ENCODE results near the gene TNFSF9.

The TNFSF9 gene

DNA sequence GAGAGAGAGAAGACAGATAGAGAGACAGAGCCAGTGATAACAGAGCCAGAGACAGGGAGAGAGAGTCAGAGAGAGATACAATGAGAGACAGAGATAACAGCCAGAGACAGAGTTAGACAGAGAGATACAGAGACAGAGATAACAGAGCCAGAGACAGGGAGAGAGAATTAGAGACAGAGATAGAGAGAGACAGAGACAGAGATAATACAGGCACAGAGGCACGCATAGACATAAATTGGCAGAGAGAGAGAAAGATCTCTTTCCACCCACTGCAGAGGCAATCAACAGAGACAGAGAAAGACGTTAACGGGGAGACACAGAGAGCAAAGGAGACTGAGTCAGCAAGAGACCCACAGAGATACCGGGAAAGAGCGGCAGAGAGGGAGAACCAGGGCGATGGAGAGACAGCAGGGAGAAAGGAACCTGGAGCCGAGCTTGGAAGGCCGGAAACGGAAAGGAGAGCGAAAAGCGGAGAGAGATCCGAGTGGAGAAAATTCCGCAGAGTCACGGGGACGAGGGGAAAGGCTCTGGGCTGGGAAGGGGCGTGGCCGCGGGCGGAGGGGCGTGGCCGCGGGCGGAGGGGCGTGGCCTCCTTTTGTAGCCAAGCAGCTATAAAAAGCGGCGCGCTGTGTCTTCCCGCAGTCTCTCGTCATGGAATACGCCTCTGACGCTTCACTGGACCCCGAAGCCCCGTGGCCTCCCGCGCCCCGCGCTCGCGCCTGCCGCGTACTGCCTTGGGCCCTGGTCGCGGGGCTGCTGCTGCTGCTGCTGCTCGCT, at the start of gene TNFSF9:
Gene TNFSF9, plus strand, starts transcription at position 641 of the 777 bp plus-strand sequence. Its CDS starts 11 bp downstream, at position 652.
- H3K4me3 ChIP-seq (ENCODE audit: low read depth, low read length), result peak within 1 kb of the TSS; percentile 98
- TF ChIP-seq CTCF (IDR thresholded peaks at IDR 0.05; ENCODE audit: insufficient read depth, low read depth, low read length, missing control alignments), result no peak
- peak; percentile 94 for DNase-seq (ENCODE audit: low read depth)

DNA sequence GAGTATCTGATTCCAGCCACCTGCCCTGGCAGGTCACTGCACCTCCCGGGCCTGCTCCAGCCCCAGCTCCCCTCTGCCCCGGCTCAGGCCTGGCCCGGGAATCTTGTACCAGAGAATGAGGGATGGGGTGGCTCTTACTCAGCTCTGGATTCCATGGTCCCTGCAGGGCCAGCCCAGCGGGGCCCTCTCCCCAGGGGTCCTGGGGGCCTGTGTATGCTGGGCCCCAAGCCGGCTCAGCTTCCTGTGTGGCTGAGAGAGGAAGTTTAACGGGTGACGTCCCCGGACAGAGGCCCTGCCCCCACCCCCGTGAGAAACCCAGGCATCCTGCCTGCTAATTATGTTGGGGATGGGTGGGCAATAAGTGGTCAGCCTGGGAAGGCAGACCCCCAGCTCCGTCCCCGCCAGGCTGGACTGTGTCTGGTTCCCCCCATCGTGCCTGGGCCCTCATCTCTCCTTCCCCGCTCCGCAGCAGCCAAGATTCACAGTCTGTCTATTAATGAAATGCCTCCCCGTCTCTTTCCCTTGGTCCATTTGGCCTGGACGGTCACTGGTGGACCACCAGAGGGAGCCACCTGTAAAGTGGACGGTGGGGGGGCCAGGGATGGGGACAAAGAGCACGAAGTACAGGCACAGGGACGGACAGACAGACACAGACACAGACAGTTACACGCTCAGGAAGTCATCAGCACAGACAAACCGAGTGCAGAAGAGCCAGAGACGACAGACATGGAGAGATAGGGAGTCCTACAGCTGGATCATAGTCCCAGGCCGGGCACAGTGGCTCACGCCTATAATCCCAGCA, 49.1 kb upstream of the TNFSF9 start, which contains the start of gene DENND1C:
Gene DENND1C, minus strand, starts transcription at position 247 of the 802 bp plus-strand sequence. Its CDS starts 92 bp downstream, at position 155.
- DNase-seq (ENCODE audit: low read depth), result peak; percentile 87
- peak within 1 kb of the TSS; percentile 69 for H3K4me3 ChIP-seq (ENCODE audit: low read depth, low read length)
- TF ChIP-seq CTCF (IDR thresholded peaks at IDR 0.05; ENCODE audit: insufficient read depth, low read depth, low read length, missing control alignments), result peak; percentile 59

DNA sequence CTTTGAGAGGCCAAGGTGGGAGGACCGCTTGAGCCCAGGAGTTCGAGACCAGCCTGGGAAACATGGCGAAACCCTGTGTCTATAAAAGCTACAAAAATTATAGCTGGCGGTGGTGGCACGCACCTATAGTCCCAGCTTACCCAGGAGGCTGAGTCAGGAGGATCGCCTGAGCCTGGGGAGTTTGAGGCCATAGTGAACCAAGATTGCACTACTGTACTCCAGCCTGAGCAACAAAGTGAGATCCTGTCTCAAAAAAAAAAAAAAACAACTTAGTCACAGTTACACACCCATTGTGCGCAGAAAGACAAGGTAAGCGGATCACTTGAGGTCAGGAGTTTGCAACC, 48.5 kb upstream of the TNFSF9 start:
- TF ChIP-seq CTCF (IDR thresholded peaks at IDR 0.05; ENCODE audit: insufficient read depth, low read depth, low read length, missing control alignments), result no peak
- DNase-seq (ENCODE audit: low read depth), result no peak
- peak overlapping the region; percentile 69 for H3K4me3 ChIP-seq (ENCODE audit: low read depth, low read length)

DNA sequence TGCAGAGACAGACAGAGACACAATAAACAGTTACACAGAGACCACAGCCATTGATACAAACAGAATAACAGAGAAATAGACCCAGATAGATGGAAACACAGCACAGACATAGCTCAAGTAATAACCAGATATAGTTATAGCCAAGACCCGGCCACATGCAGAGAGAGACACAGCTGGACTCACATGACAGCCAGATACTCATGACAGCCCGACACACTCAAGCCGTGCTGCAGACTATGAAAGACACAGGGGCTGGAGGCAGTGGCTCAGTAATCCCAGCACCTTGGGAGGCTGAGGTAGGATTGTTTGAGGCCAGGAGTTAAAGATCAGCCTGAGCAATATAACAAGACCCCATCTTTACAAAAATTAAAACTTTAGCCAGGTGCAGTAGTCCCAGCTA, 47.6 kb upstream of the TNFSF9 start:
- no peak for TF ChIP-seq CTCF (IDR thresholded peaks at IDR 0.05; ENCODE audit: insufficient read depth, low read depth, low read length, missing control alignments)
- DNase-seq (ENCODE audit: low read depth), result no peak
- H3K4me3 ChIP-seq (ENCODE audit: low read depth, low read length), result no peak overlapping the region

DNA sequence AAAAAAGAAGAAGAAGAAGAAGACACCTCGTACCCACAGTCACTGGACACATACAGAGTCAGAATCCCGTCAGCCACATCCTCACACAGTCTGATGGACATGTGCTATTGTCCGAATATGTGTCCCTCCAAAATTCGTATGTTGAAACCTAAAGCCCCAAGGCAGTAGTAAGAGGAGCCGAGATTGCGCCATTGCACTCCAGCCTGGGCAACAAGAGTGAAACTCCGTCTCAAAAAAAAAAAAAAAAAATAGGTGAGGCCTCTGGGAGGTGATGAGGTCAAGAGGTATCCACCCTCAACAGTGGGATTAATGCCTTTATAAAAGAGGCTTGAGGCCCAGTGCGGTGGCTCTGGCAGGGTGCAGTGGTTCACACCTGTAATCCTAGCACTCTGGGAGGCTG, 46.6 kb upstream of the TNFSF9 start:
- no peak for DNase-seq (ENCODE audit: low read depth)
- H3K4me3 ChIP-seq (ENCODE audit: low read depth, low read length), result no peak overlapping the region
- no peak for TF ChIP-seq CTCF (IDR thresholded peaks at IDR 0.05; ENCODE audit: insufficient read depth, low read depth, low read length, missing control alignments)

DNA sequence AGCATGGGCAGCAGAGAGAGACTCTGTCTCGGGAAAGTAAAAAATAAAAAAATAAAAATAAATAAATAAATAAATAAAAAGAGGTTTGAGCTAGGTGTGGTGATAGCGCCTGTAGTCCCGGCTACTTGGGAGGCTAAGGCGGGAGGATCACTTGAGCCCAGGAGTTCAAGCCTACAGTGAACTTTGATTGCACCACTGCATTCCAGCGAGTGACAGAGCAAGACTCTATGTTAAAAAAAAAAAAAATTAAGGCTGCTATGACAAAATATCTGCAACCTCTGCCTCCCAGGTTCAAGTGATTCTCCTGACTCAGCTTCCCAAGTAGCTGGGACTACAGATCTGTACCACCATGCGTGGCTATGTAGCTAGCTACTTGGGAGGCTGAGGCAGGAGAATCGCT, 46.0 kb upstream of the TNFSF9 start:
- no peak overlapping the region for H3K4me3 ChIP-seq (ENCODE audit: low read depth, low read length)
- DNase-seq (ENCODE audit: low read depth), result no peak
- TF ChIP-seq CTCF (IDR thresholded peaks at IDR 0.05; ENCODE audit: insufficient read depth, low read depth, low read length, missing control alignments), result no peak

Data from GM12865 (cell line).